Adrenal gland (tissue), 12 donors: ENCODE data around the gene CYBC1. TPM values are rescaled to one million over a fixed set of nuclear protein-coding genes. Genes with fewer than 3 reads are reported as not detected.

Source experiments
- DNase-seq, 7 donors: peaks; one replicate each; pipeline ENCODE4 v3.0.0-alpha.2; 2019 to 2020
- H3K27ac ChIP-seq, 5 donors: fragments of 200-600 bp; sonication (generic) in 4 of 5; 1 replicate in 3 of 5; 2 replicates in 2 of 5; pipeline versions ENCODE4 v1.5.1 to v1.8.0; 2016 to 2020; ENCODE audit warnings: mild to moderate bottlenecking in 1 of 5
- H3K27me3 ChIP-seq: fragments of 200-600 bp; 2 replicates; pipeline ENCODE4 v1.8.0; 2021
- H3K36me3 ChIP-seq, 2 donors: fragments of 200-600 bp; replicated peaks in 1 of 2; 1 replicate in 1 of 2; 2 replicates in 1 of 2; pipeline versions ENCODE4 v1.5.1 to v1.8.0; 2018 to 2022
- H3K4me1 ChIP-seq, 2 donors: fragments of 200-600 bp; replicated peaks in 1 of 2; 1 replicate in 1 of 2; 2 replicates in 1 of 2; pipeline versions ENCODE4 v1.5.1 to v1.8.0; 2018 to 2021
- H3K4me3 ChIP-seq, 4 donors: fragments of 200-600 bp; sonication (generic) in 3 of 4; one replicate each; pipeline ENCODE4 v1.5.1; 2016 to 2018
- H3K9me3 ChIP-seq, 3 donors: fragments of 200-600 bp; sonication (generic) in 1 of 3; replicated peaks in 1 of 3; 1 replicate in 2 of 3; 2 replicates in 1 of 3; pipeline versions ENCODE4 v1.5.1 to v1.8.0; 2016 to 2021
- CTCF ChIP-seq, 6 experiments: fragments of 450-650 bp in 4 of 6; fragments of 200-600 bp in 2 of 6; sonication (generic) in 1 of 6; IDR thresholded peaks; 1 replicate in 5 of 6; 2 replicates in 1 of 6; pipeline versions ENCODE4 v1.5.1 to v1.8.0; 2016 to 2021; ENCODE audit warnings: antibody characterized with exemption in 6 of 6, mild to moderate bottlenecking in 2 of 6, moderate library complexity in 1 of 6
- POLR2A ChIP-seq, 2 donors: fragments of 450-650 bp; IDR thresholded peaks; one replicate each; pipeline ENCODE4 v1.6.1; 2017; ENCODE audit warnings: antibody characterized with exemption in 2 of 2, mild to moderate bottlenecking in 2 of 2, moderate library complexity in 1 of 2
- WGBS, 4 donors: extraction: QIAGEN DNeasy Blood & Tissue Kit in 2 of 4; methylation state at CpG; one replicate each; pipeline versions ENCODE4 v1.1.5 to v1.1.7; 2013 to 2017; 5-methylcytosine and 5-hydroxymethylcytosine counted together
- intact Hi-C, 2 donors: fragments of 100-400 bp; cut with DNase I; formaldehyde crosslinking; loops; one replicate each; pipeline versions ENCODE4 v1.14.1 to v1.15.0; 2022 to 2023
- polyA plus RNA-seq, 3 donors: library from polyadenylated mRNA; stranded (reverse); fragments of 200-250 nt in 2 of 3; fragments of 350-450 nt in 1 of 3; fragmentation: Illumina TruSeq in 1 of 3; extraction: RNeasy Lipid Tissue Mini Kit (QIAGEN cat#74804) in 1 of 3; gene quantifications; one replicate each; pipeline ENCODE4 v1.2.3, GENCODE V29; 2013 to 2014
- total RNA-seq, 9 donors: library from RNA; depleted of rRNA in 4 of 9; stranded (reverse); fragments of >200 nt in 4 of 9; fragments of 120-200 nt in 1 of 9; fragmentation: NEBNext Ultra II Directional in 1 of 9; extraction: Animal tissue kit (Norgen Biotek cat#: 25700) in 1 of 9; gene quantifications; one replicate each; pipeline versions ENCODE4 v1.1.0 to v1.2.4, GENCODE V29; 2013 to 2023
- donor health status: healthy with polysubstance abuse.
- donor health status: Bipolar disorder and iron deficiency.
- donor health status: DM: yes; HTN: yes; CAD: no.
- donor health status: DM: no; HTN: no; CAD: no.
- donor health status: DM: no; HTN: no; CAD: no.
- donor health status: DM: yes; HTN: yes; CAD: no.

The CYBC1 gene
- total and polyA plus RNA-seq, 12 donors = 34.6 to 160 (median 69.9) TPM

DNA sequence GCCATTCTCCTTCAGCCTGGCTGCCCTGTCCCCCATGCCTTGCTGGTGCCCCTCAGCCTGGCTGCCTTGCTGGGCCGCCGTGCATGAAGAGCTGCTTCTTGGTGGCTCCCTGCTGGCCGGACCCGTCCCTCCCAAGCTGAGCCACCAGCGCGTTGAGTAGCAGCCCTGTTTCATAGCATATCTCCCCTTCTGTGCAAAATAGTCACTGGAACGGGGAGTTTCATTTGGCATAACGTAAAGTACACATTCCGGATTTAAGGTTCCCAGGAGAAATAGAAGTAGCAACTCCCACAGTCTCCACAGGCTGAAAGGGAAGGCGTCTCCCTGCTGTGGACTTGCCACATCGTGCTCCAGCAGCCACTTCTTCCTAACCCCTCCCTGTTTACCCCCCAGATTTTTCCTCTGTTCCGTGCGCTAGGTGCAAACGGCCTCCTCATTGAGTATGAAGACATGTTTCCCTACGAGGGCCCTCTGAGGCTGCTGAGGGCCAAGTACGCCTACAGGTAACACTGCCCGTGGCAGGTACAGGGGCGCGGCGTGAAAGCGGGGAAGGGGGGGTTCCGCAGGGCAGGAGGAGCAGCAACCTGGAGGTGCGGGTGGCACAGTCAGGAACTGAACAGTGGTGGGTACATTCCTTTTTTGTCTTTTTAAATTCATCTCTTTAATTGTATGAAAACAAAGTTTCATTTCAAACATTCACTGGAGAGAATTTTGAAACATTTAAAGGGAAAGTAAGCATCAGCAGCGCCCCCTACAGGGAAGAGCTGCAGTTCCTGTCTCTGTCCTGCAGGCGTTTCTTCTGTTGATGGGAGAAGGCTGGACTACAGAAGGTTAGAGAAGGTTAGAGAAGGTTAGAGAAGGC lies 26.3 kb downstream of the CYBC1 start:
- no peaks in the 10 kb centered on the region for H3K9me3 ChIP-seq
- no peak overlapping the region for H3K27ac ChIP-seq
- peaks cover 0 to 6% of the 10 kb centered on the region in 2 donors for H3K36me3 ChIP-seq
- peak; percentile 20 to 55 (median 46) for TF ChIP-seq CTCF (IDR thresholded peaks at IDR 0.05)
- TF ChIP-seq POLR2A (IDR thresholded peaks at IDR 0.05) = no peak
- H3K27me3 ChIP-seq = no peaks in the 10 kb centered on the region
- H3K4me1 ChIP-seq = peaks cover 0 to 3% of the 10 kb centered on the region in 2 donors
- 87 to 89% (median 87%) methylated on average over 25 of the region's 25 CpGs for WGBS, 4 donors
- DNase-seq = peak in 3 of 7 donors; percentile 41 to 57 (median 57)
- H3K4me3 ChIP-seq = no peak overlapping the region
- intact Hi-C loops = no loop called here

- Histone ChIP-seq H3K4me3 (peak overlapping the region in 1 of 4 donors; percentile 85), H3K4me1 (peaks cover 6 to 20% of the 10 kb centered on the region in 2 donors), H3K27me3 (no peaks in the 10 kb centered on the region), H3K27ac (no peak overlapping the region), H3K9me3 (no peaks in the 10 kb centered on the region), H3K36me3 (peaks cover 0 to 6% of the 10 kb centered on the region in 2 donors)
- no peak for DNase-seq
- 73 to 83% (median 75%) methylated on average over 2 of the region's 2 CpGs for WGBS, 4 donors
- TF ChIP-seq POLR2A (IDR thresholded peaks at IDR 0.05) (no peak), CTCF (IDR thresholded peaks at IDR 0.05) (no peak)
- intact Hi-C loops = no loop called here
Measured at GRCh38 chr17:82419540-82419939, 31.0 kb downstream of the CYBC1 start.

- peak within 1 kb of the TSS in 3 of 4 donors; percentile 60 to 88 (median 85) for H3K4me3 ChIP-seq
- 1 to 4% (median 2%) methylated on average over 7 to 107 of the region's 108 CpGs for WGBS, 4 donors
- intact Hi-C loops = no loop called here
- H3K36me3 ChIP-seq = peaks cover 0 to 9% of the 10 kb centered on the region in 2 donors
- DNase-seq = peak; percentile 69 to 86 (median 79)
- H3K4me1 ChIP-seq = peaks cover 6 to 23% of the 10 kb centered on the region in 2 donors
- no peaks in the 10 kb centered on the region for H3K27me3 ChIP-seq
- H3K27ac ChIP-seq = peak within 1 kb of the TSS; percentile 60 to 96 (median 92)
- TF ChIP-seq POLR2A (IDR thresholded peaks at IDR 0.05) (peak; percentile 45 to 56), CTCF (IDR thresholded peaks at IDR 0.05) (peak in 2 of 6 experiments; percentile 27 to 42)
- H3K9me3 ChIP-seq = no peaks in the 10 kb centered on the region
Measured at GRCh38 chr17:82418001-82418986, 32.3 kb downstream of the CYBC1 start, which contains the start of the genes HEXD and OGFOD3. Gene HEXD, plus strand, starts transcription at chr17:82418347. Its CDS starts 1,453 bp downstream, at chr17:82419800. Gene OGFOD3, minus strand, starts transcription at chr17:82418586. Its CDS starts 101 bp downstream, at chr17:82418485.
